Stimulated activated naive CD8-positive, alpha-beta T cell treated with anti-CD3 and anti-CD28 coated beads, Interleukin-15, amount 100 ng/mL, for 72 hours (primary cell): ENCODE measurements around the gene POLR2C.

Experiments used
- ATAC-seq: fragments of 150-1000 bp; cut with Tn5 transposase; 2 replicates; pipeline ENCODE4 v1.10.0; 2021; ENCODE audit warnings: mild to moderate bottlenecking, moderate library complexity
- DNase-seq, 2 donors: peaks; one replicate each; pipeline ENCODE4 v3.0.0; 2021 to 2022
- H3K27ac Mint-ChIP-seq, 2 donors: one replicate each; pipeline ENCODE4 v1.8.0; 2022; ENCODE audit warnings: mild to moderate bottlenecking in 2 of 2, mixed read lengths in 2 of 2, moderate library complexity in 2 of 2
- H3K27me3 Mint-ChIP-seq: one replicate; pipeline ENCODE4 v1.8.0; 2022; ENCODE audit warnings: mixed read lengths
- H3K4me1 Mint-ChIP-seq: one replicate; pipeline ENCODE4 v1.8.0; 2022; ENCODE audit warnings: mild to moderate bottlenecking, mixed read lengths
- H3K4me3 Mint-ChIP-seq, 2 donors: one replicate each; pipeline ENCODE4 v1.8.0; 2022; ENCODE audit warnings: mild to moderate bottlenecking in 2 of 2, mixed read lengths in 2 of 2, moderate library complexity in 1 of 2
- H3K9me3 Mint-ChIP-seq, 2 donors: one replicate each; pipeline ENCODE4 v1.8.0; 2022; ENCODE audit warnings: mixed read lengths in 2 of 2

The POLR2C gene

DNA sequence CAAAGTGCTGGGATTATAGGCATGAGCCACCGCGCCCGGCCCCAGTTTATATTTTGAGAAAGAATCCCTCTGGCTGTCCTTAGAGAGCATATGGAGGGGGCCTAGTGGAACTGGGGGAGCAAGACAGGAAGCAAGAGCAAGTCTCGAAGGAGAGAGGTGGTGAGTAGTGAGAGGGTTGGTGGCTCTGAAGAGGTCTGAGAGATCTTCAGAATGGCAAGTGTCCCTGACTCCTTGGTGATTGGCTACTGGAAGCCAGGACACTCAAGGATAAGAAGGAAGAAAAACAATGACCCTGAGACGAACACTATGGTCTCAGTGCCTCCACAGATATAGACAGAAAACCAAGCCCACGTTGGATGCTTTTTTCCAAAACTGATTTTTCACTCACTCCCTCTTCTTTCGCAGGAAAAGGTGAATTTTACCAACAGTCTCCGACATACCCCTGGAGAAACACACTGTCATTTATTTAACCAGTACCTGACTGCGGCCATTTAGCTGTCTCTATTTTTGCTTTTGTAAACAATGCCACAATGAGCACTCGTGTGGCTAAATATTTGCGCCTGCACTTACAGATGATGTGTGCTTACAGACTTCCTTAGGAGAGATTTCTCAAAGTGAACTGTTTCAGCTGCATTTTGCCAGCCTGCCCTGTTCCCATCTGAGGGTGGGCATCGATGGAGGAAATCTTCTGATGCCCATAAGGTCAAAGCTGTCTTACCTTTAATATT lies 39.7 kb downstream of the POLR2C start:
- Mint-ChIP-seq H3K4me1 (peaks cover 19% of the 10 kb centered on the region), H3K9me3 (no peaks in the 10 kb centered on the region), H3K27ac (no peak overlapping the region), H3K27me3 (no peaks in the 10 kb centered on the region), H3K4me3 (no peak overlapping the region)
- ATAC-seq (no peak), DNase-seq (no peak)

DNA sequence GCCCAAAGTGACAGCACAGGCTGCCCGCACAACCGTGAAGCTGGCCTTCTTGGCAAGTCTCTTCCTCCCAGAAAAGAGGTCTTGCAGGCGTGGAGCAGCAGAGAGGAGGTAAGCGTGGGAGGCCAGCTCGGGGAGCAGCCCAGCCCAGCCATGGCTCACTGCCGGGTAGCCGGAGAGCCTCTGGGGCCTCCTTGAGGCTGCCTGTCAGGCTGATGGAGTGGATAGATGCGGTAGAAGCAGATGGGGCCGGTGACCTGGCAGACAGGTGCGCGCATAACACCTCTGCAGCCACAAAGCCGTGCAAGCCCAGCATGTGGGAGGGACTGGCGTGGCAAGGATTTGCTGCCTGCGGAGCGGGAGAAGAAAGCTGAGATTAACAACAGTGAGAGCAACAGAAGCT lies 40.9 kb downstream of the POLR2C start:
- DNase-seq (no peak), ATAC-seq (no peak)
- H3K4me1 Mint-ChIP-seq: peaks cover 19% of the 10 kb centered on the region
- H3K27me3 Mint-ChIP-seq: no peaks in the 10 kb centered on the region
- H3K27ac Mint-ChIP-seq: no peak overlapping the region
- H3K9me3 Mint-ChIP-seq: no peaks in the 10 kb centered on the region
- no peak overlapping the region for H3K4me3 Mint-ChIP-seq

DNA sequence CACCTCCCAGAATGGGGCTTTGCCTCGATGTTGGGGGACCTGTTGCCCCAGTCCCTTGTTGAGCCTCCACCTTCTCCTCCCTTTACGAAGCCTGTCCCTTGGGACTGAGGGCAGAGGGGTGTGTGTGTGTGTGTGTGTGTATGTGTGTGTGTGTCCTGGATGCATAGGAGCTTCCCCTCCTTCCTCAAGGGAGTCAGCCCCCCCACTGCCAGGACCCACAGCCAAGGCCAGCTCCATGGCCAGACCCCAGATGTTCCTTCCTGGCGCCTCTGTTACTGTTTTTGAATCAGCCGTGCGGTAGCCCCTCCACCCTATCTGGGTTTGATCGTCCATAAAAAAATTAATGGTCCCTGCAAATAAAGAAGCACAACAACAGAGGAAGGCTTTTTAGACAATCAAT lies 41.5 kb downstream of the POLR2C start:
- Mint-ChIP-seq H3K9me3 (no peaks in the 10 kb centered on the region), H3K27ac (no peak overlapping the region), H3K27me3 (no peaks in the 10 kb centered on the region), H3K4me1 (peaks cover 19% of the 10 kb centered on the region), H3K4me3 (no peak overlapping the region)
- ATAC-seq: no peak
- DNase-seq: no peak

DNA sequence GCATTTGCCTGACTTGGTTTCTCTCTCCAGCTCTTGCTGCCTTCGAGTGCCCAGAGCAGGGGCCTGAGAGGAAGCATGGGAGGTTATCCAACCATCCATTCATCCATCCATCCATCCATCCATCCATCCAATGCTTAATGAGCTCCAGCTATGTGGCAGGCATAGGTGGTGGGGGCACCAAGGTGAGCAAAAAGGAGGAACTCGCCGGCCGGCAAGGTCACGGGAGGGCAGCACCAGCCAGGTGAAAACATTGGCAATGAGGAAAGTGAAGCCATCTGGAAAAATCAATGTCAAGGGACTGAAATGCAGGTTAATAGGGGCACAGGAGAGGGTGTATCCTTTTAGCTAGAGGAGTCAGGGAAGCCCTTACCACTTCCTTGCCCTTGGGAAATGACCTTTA lies 42.0 kb downstream of the POLR2C start:
- Mint-ChIP-seq H3K27ac (peak overlapping the region in 1 of 2 donors; percentile 5), H3K9me3 (no peaks in the 10 kb centered on the region), H3K4me3 (no peak overlapping the region), H3K27me3 (no peaks in the 10 kb centered on the region), H3K4me1 (peaks cover 19% of the 10 kb centered on the region)
- ATAC-seq (no peak), DNase-seq (no peak)

DNA sequence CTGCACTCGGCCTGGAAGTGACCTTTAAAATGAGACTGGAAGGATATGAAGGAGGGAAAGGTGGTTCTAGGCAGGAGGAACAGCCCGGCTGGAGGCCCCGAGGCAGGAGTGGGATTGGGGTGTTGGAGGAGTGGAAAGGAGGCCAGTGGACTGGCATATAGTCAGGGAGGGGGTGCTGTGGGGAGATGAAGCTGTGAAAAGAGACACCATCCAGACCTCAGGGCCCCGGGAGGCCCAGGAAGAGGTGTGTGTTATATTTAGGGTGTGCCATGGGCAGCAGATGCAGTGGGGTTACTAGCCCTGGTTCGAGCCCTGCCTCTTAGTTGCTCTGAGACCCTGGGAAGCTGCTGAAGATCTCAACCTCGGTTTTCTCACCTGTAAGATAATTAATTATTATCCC lies 42.7 kb downstream of the POLR2C start:
- Mint-ChIP-seq H3K9me3 (no peaks in the 10 kb centered on the region), H3K27ac (no peak overlapping the region), H3K4me1 (peaks cover 15% of the 10 kb centered on the region), H3K4me3 (no peak overlapping the region), H3K27me3 (no peaks in the 10 kb centered on the region)
- no peak for ATAC-seq
- DNase-seq: no peak

DNA sequence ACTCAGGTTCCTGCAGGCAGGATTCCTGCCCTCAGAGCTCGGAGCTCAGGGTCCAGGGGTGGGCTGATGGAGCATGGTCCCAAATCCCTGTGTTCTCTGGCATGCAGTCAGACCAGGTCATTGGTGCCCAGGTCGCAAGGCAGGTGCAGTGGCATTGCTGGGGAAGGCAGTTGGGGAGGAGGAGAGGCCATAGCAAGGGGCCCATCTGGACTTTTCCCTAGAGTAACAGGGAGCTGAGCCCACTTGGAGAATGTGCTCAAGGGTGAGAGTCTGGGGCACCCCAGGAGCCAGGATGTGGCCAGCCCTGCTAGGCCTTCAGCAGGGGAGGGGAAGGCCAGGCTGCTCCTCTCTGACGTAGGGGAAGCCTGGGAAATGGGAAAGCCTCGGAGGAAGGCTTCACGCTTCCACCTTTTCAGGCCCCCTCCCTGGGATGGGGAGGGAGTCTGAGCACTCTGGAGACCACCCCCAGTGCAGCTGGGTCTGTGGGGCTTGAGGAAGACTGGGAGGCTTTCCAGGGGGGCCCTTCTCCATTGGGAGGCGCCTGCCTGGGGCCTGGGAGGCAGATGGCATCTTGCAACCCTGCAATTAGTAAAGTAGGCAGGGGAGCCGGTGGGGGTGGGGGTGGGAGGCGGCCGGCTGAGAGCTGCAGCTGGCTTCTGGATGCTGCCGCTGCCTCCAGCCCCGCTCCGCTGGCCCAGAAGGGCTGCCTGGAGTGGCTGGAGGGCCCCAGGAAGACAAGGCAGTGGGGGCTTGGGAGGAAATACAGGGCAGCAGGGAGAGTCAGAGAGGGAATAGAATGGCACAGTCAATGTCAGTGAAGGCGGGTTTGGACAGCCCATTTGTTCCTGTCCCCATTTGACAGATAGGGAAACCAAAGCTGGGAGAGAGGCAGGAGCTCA lies 44.9 kb downstream of the POLR2C start:
- H3K4me1 Mint-ChIP-seq: no peaks in the 10 kb centered on the region

DNA sequence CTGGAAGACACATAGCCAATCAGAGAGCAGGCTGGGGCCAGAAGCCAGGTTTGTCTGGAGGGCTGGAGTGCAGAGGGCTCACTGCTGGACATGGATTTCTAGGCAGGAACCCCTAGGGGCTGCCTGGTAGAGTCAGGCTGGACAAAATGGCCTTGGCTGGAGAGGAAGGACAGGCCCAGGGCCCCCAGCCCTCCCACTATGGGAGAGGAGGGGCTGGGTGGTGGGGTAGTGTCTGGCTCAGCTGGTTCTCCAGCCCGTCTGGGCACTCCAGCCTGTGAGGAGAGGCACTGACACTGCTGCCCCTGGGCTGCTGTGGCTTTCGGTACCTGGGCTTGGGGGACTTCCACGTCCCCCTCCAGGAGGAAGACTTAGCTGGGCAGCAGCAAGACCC lies 45.6 kb downstream of the POLR2C start:
- no peak for DNase-seq
- Mint-ChIP-seq H3K4me1 (no peaks in the 10 kb centered on the region), H3K4me3 (no peak overlapping the region), H3K27me3 (no peaks in the 10 kb centered on the region), H3K27ac (no peak overlapping the region), H3K9me3 (no peaks in the 10 kb centered on the region)
- no peak for ATAC-seq

More for the DNA sequence above, 44.9 kb downstream of the POLR2C start:
- Mint-ChIP-seq H3K27ac (no peak overlapping the region), H3K9me3 (no peaks in the 10 kb centered on the region), H3K4me3 (no peak overlapping the region), H3K27me3 (no peaks in the 10 kb centered on the region)
- ATAC-seq (no peak), DNase-seq (no peak)

DNA sequence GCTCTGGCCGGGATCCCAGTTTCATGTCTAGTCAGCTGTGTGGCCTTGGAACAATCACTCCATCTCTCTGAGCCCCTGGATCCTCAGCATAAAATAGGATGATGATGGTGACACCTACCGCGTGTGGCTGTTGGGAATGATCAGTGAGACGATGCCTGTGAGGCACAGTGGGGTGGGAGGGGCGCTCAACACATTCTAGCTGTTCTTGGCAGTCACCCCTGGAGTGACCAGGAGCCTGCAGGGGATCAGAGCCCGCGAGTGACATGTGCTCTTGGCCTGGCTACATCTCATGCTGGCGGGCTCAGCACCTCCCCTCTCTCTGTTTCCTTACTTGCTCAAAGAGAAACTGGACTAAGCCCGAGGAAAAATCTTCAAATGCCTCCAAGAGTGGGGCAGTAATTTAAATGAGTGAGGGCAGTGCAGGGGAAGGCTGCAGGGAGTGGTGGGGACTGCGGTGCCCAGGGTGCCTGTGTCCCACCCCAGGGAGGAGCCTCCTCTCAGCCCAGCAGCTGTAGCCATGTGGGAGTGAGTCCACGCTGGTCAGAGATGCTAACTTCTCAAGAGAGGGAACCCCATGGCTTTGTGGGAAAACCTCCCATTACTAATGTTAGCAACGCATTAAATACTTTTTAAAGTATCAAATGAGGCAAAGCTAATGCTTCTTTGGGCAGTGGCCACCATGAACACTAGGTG lies 46.9 kb downstream of the POLR2C start:
- Mint-ChIP-seq H3K9me3 (no peaks in the 10 kb centered on the region), H3K4me3 (no peak overlapping the region), H3K4me1 (no peaks in the 10 kb centered on the region), H3K27ac (peak overlapping the region in 1 of 2 donors; percentile 48), H3K27me3 (no peaks in the 10 kb centered on the region)
- no peak for ATAC-seq
- no peak for DNase-seq

DNA sequence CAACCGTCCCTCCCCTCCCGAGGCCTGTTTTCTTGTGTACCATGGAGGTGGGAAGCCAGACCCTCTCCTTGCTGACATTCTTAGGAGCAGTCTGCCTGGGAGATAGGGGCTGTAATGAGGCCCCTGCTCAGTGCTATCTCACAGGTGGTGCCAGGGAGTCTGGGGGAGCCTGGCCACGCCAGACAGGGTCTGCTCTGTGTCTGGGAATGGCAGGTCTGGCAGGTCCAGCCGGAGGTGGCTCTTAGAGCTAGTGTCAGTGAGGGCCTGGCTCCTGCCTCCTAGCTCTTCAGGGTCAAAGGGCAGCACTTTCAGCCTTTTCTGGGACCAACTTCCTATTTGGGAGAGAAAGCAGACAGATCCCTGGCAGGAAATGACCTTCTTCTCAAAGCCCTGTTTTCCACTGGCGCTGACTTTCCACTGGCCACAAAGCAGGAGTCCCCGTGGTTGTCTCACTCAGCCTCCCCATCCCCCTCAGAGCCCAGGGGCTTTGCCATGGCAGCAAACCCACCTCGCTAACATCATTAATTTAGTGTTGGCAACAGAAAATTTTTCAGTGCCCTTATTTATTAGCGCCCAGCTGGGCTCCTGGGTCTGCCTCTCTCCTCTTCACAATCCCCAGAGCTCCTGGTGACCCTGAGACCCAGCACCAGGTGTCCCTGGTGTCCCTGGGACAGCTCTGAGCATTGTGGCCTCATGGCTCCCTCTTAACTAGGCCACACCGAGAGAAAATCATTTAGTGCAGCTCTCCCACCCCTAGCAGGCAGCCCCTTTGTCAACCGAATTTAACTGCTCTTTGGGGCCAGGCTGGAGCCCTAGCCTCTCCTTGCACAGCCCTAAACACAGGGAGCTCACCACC lies 47.8 kb downstream of the POLR2C start:
- Mint-ChIP-seq H3K27ac (no peak overlapping the region), H3K27me3 (no peaks in the 10 kb centered on the region), H3K9me3 (no peaks in the 10 kb centered on the region), H3K4me3 (no peak overlapping the region), H3K4me1 (no peaks in the 10 kb centered on the region)
- no peak for ATAC-seq
- no peak for DNase-seq

DNA sequence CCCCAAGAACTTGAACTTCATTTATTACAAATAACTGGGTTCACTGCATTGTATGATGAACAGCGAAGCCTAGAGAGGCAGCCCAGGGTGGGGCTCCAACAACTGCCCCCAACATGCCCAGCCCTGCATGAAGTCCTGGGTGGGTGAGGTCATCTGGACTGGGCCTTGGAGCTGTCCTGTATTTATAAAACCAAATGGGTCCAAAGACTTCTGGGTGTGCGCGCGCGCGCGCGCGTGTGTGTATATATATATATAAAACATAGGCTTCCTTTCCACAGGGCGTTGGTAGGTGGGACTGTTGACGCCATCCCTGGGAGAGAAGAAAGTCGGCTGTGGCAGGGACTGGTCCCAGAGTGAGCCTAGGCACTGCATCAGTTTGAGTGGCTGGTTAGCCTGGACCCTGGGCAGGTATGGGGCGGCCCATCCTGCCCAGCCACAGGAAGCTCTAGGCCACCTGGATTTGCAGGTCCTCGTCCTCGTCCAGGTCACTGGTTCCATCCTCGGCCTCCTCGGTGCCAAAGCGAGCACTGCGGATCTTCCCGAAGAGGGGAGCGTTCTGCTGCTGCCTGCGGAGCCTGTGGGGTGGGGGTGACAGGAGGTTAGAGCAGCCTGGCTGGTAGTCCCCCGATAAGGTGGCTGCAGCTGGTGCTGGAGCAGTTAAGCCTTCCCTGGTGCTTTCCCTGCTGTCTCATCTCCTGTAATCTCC lies 50.0 kb downstream of the POLR2C start:
- H3K27ac Mint-ChIP-seq: peak overlapping the region in 1 of 2 donors; percentile 38
- no peak for ATAC-seq
- H3K4me3 Mint-ChIP-seq: no peak overlapping the region
- H3K27me3 Mint-ChIP-seq: no peaks in the 10 kb centered on the region
- H3K4me1 Mint-ChIP-seq: no peaks in the 10 kb centered on the region
- DNase-seq: no peak
- no peaks in the 10 kb centered on the region for H3K9me3 Mint-ChIP-seq

DNA sequence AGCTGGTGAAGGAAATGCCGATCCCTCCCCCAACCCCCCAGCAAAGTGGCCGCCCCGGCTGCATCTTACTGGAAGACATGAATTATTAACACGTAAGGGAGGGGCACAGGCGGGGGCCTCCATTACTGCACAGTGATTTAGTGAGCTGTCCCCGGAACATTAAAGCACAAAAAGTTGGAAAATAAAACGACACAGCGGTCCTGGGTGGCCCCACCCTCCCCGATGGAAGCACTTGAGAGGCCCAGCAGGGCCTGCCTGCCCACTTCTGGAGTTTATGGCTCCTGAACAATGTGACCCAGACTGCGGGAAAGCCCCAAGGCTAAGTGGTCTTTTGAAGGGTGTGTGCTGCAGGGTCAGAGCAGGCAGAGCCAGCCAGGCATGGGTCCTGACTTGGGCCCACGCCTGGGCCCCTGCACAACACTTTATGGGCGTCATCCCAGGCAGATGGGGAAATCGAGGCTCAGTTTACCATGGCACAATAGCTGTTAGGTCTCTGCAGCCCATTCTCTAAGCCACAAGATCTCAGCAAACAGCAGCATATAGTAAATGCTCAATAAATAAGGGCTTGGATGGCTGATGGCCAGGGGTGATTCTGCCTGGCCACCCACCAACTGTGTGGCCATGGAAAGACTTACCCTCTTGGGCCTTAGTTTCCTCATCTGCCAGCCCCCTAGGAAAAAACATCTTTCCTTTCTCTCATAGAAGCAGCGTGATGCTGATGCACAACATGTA lies 51.1 kb downstream of the POLR2C start:
- H3K9me3 Mint-ChIP-seq: no peaks in the 10 kb centered on the region
- H3K27me3 Mint-ChIP-seq: no peaks in the 10 kb centered on the region
- no peak overlapping the region for H3K27ac Mint-ChIP-seq
- DNase-seq (no peak), ATAC-seq (no peak)
- H3K4me3 Mint-ChIP-seq: no peak overlapping the region
- H3K4me1 Mint-ChIP-seq: no peaks in the 10 kb centered on the region

DNA sequence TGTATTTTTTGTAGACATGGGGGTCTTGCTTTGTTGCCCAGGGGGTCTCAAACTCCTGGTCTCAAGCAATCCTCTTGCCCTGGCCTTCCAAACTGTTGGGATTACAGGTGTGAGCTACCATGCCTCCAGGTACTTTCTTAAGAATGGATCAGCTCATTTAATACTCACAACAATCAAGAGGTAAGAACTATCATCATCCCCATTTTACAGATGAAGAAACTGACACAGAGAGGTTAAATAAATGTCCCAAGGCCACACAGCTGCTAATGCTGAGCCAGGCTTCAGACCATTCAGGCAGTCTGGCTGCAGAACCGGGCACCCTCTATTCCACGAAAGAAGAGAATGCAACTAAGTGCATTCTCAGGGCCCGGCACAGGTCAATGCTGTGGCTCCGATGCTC lies 51.9 kb downstream of the POLR2C start:
- H3K4me3 Mint-ChIP-seq: no peak overlapping the region
- H3K9me3 Mint-ChIP-seq: no peaks in the 10 kb centered on the region
- DNase-seq: no peak
- peak overlapping the region in 1 of 2 donors; percentile 9 for H3K27ac Mint-ChIP-seq
- H3K27me3 Mint-ChIP-seq: no peaks in the 10 kb centered on the region
- ATAC-seq: no peak
- peaks cover 6% of the 10 kb centered on the region for H3K4me1 Mint-ChIP-seq

DNA sequence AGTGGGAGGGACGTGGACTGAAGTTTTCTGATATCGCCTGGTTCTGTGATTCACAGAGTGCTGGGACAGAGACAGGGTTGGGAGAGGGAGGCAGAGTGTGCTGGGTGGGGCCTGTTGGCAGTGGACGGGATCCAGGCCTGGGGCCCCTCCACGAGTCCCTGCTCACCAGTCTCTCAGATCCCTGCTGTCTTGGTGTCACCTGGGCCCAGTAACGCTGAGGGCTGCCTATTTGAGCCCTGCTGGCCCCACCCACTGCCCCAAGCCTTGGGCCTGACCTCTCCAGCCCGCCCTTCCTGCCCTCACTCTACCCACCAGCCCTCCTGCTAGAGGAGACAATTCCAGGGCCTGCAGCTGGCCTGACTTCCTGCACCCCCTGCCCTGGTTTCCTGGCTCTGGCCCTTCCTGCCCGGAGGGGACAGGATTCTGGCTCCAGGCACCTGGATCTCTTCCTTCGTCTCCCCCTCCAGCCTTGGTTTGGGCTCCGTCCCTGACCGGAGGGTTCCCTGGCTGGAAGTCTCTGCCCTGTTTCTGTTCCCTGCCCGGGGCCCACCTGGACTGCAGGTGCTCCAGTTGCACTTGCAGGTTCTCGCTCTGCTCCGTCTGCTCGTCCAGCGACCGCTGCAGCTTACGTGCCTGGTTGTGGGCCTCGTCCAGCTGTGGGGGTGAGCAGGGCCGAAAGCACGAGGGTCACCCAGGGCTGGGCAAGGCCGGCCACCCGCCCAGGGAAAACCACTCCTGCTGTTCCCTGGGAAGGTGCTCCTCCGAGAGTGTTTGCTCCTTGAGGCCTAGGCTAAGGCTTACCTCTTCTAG lies 52.5 kb downstream of the POLR2C start:
- Mint-ChIP-seq H3K27ac (no peak overlapping the region), H3K9me3 (no peaks in the 10 kb centered on the region), H3K27me3 (no peaks in the 10 kb centered on the region), H3K4me1 (peaks cover 8% of the 10 kb centered on the region), H3K4me3 (no peak overlapping the region)
- ATAC-seq (no peak), DNase-seq (no peak)
